ENCODE data around the gene LMBRD1.

Gene LMBRD1

GRCh38 chr6:69761853-69762252 lies 35.0 kb downstream of the LMBRD1 start:
- Histone ChIP-seq H3F3A (ENCODE audit: low read depth) (no peaks in the 10 kb centered on the region), H3K79me2 (ENCODE audit: insufficient read depth, low read length) (no peaks in the 10 kb centered on the region), H3K4me3 (ENCODE audit: low read length, poor library complexity, severe bottlenecking) (no peak overlapping the region), H3K4me2 (ENCODE audit: low read depth, low read length, poor library complexity, severe bottlenecking) (no peak overlapping the region), H3K36me3 (ENCODE audit: insufficient read depth, low read length) (peaks cover 3% of the 10 kb centered on the region; the same call in 1 of the 2 replicates), H2AFZ (ENCODE audit: low read length) (no peak overlapping the region), H3K9me3 (ENCODE audit: insufficient read depth, low read depth, low read length) (no peaks in the 10 kb centered on the region), H3K27me3 (ENCODE audit: insufficient read depth, low read length, poor library complexity, severe bottlenecking) (no peaks in the 10 kb centered on the region), H4K20me1 (ENCODE audit: insufficient read depth, low read length, poor library complexity, severe bottlenecking) (no peaks in the 10 kb centered on the region), H3K9me2 (replicated peaks; ENCODE audit: low read depth, low read length) (no peaks in the 10 kb centered on the region), H3K9ac (ENCODE audit: low read depth, low read length, poor library complexity, severe bottlenecking) (no peak overlapping the region), H3K4me1 (ENCODE audit: insufficient read depth, low read length, poor library complexity, severe bottlenecking) (peaks cover 6% of the 10 kb centered on the region)
- no peak for TF ChIP-seq EZH2phosphoT487 (IDR thresholded peaks at IDR 0.05; ENCODE audit: borderline replicate concordance)
- no peak for TF ChIP-seq CTCF (conservative IDR thresholded peaks at IDR 0.05; ENCODE audit: low read length)

- Histone ChIP-seq H3K4me1 (ENCODE audit: insufficient read depth, low read length, poor library complexity, severe bottlenecking) (peaks cover 6% of the 10 kb centered on the region), H3F3A (ENCODE audit: low read depth) (no peaks in the 10 kb centered on the region), H4K20me1 (ENCODE audit: insufficient read depth, low read length, poor library complexity, severe bottlenecking) (no peaks in the 10 kb centered on the region), H3K27me3 (ENCODE audit: insufficient read depth, low read length, poor library complexity, severe bottlenecking) (no peaks in the 10 kb centered on the region), H3K4me3 (ENCODE audit: low read length, poor library complexity, severe bottlenecking) (no peak overlapping the region), H3K9ac (ENCODE audit: low read depth, low read length, poor library complexity, severe bottlenecking) (no peak overlapping the region), H3K36me3 (ENCODE audit: insufficient read depth, low read length) (peaks cover 3% of the 10 kb centered on the region; the same call in 1 of the 2 replicates), H3K4me2 (ENCODE audit: low read depth, low read length, poor library complexity, severe bottlenecking) (no peak overlapping the region), H2AFZ (ENCODE audit: low read length) (no peak overlapping the region), H3K9me2 (replicated peaks; ENCODE audit: low read depth, low read length) (no peaks in the 10 kb centered on the region), H3K9me3 (ENCODE audit: insufficient read depth, low read depth, low read length) (no peaks in the 10 kb centered on the region), H3K79me2 (ENCODE audit: insufficient read depth, low read length) (no peaks in the 10 kb centered on the region)
- TF ChIP-seq EZH2phosphoT487 (IDR thresholded peaks at IDR 0.05; ENCODE audit: borderline replicate concordance) = no peak
- TF ChIP-seq CTCF (conservative IDR thresholded peaks at IDR 0.05; ENCODE audit: low read length) = no peak
Observed at GRCh38 chr6:69758214-69758613, 38.6 kb downstream of the LMBRD1 start.

- Histone ChIP-seq H3K4me2 (ENCODE audit: low read depth, low read length, poor library complexity, severe bottlenecking) (no peak overlapping the region), H3K4me3 (ENCODE audit: low read length, poor library complexity, severe bottlenecking) (no peak overlapping the region), H3K9me2 (replicated peaks; ENCODE audit: low read depth, low read length) (no peaks in the 10 kb centered on the region), H3K9ac (ENCODE audit: low read depth, low read length, poor library complexity, severe bottlenecking) (no peak overlapping the region), H3K9me3 (ENCODE audit: insufficient read depth, low read depth, low read length) (no peaks in the 10 kb centered on the region), H3K79me2 (ENCODE audit: insufficient read depth, low read length) (no peaks in the 10 kb centered on the region), H3K4me1 (ENCODE audit: insufficient read depth, low read length, poor library complexity, severe bottlenecking) (peaks cover 6% of the 10 kb centered on the region), H3K27me3 (ENCODE audit: insufficient read depth, low read length, poor library complexity, severe bottlenecking) (no peaks in the 10 kb centered on the region), H4K20me1 (ENCODE audit: insufficient read depth, low read length, poor library complexity, severe bottlenecking) (no peaks in the 10 kb centered on the region), H2AFZ (ENCODE audit: low read length) (no peak overlapping the region), H3K36me3 (ENCODE audit: insufficient read depth, low read length) (no peaks in the 10 kb centered on the region), H3F3A (ENCODE audit: low read depth) (no peaks in the 10 kb centered on the region)
- no peak for TF ChIP-seq EZH2phosphoT487 (IDR thresholded peaks at IDR 0.05; ENCODE audit: borderline replicate concordance)
- TF ChIP-seq CTCF (conservative IDR thresholded peaks at IDR 0.05; ENCODE audit: low read length) = no peak
Observed at GRCh38 chr6:69756907-69757306, 39.9 kb downstream of the LMBRD1 start.
